HepG2 (cell line): ENCODE measurements around the gene C20orf96. TPM values are rescaled to one million over a fixed set of nuclear protein-coding genes. Genes with fewer than 3 reads are reported as not detected.

Source experiments
- ATAC-seq: fragments of 200-7000 bp; cut with Tn5 transposase; 3 replicates; pipeline ENCODE4 v1.9.1; 2020; ENCODE audit warnings: mild to moderate bottlenecking, moderate library complexity
- BruUV-seq: library from RNA; stranded (reverse); fragments of 400-500 nt; replicated peaks from 2 replicates; lab custom pipeline; 2021; lab: Mats Ljungman, UMichigan
- CTCF ChIA-PET: fragments of 300-600 bp; formaldehyde crosslinking; extraction: SDS; loops from one replicate; lab custom pipeline; 2021; ENCODE audit warnings: low total read pairs, inconsistent platforms, low intra/inter-chr PET ratio; lab: Yijun Ruan, JAX
- POLR2A ChIA-PET: fragments of 350-600 bp; sonication (Branson Sonifier 250); formaldehyde crosslinking; loops from one replicate; lab custom pipeline; 2020; ENCODE audit warnings: antibody characterized with exemption, inconsistent platforms; lab: Yijun Ruan, JAX
- DNase-seq: peaks from one replicate; pipeline ENCODE4 v3.0.0-alpha.2; 2015; ENCODE audit warnings: low spot score
- FAIRE-seq: peaks from 3 replicates; lab custom pipeline; 2011; peaks lifted over from hg19 to GRCh38; lab: Jason Lieb, UNC
- H2AFZ ChIP-seq: one replicate; pipeline ENCODE4 v1.6.1; 2011; ENCODE audit warnings: low read length, inconsistent platforms
- H3K27ac ChIP-seq: fragments of 300-600 bp; 3 replicates; pipeline ENCODE4 v1.8.0; 2011; ENCODE audit warnings: mixed run types, mild to moderate bottlenecking, mixed read lengths, low read length, inconsistent platforms; ENCODE audit not compliant: insufficient read depth; ENCODE audit errors: extremely low read length
- H3K27me3 ChIP-seq, 2 experiments: fragments of 200-600 bp in 1 of 2; 2 replicates in 1 of 2; 3 replicates in 1 of 2; pipeline versions ENCODE4 v1.6.0 to v1.8.0; 2011; ENCODE audit warnings: low read length in 2 of 2, mild to moderate bottlenecking in 2 of 2, moderate library complexity in 2 of 2, inconsistent platforms in 1 of 2; ENCODE audit not compliant: insufficient read depth in 2 of 2, control insufficient read depth in 1 of 2
- H3K36me3 ChIP-seq, 2 experiments: fragments of 200-600 bp in 1 of 2; replicated peaks in 1 of 2; 2 replicates in 1 of 2; 3 replicates in 1 of 2; pipeline versions ENCODE4 v1.5.1 to v1.8.0; 2011; ENCODE audit warnings: low read length in 2 of 2, inconsistent platforms in 1 of 2; ENCODE audit not compliant: insufficient read depth in 2 of 2, control insufficient read depth in 1 of 2
- H3K4me1 ChIP-seq: 2 replicates; pipeline ENCODE4 v1.5.1; 2012; ENCODE audit warnings: low read length, inconsistent platforms; ENCODE audit not compliant: insufficient read depth
- H3K4me2 ChIP-seq: 2 replicates; pipeline ENCODE4 v1.6.0; 2011; ENCODE audit warnings: low read depth, low read length, inconsistent platforms
- H3K4me3 ChIP-seq, 3 experiments: fragments of 200-600 bp in 1 of 3; sonication (generic), shearing (Covaris generic) in 1 of 3; replicated peaks in 1 of 3; 2 replicates each; pipeline ENCODE4 v1.5.1; 2011 to 2016; ENCODE audit warnings: low read length in 3 of 3, inconsistent platforms in 2 of 3, low read depth in 2 of 3, mild to moderate bottlenecking in 2 of 3, control low read depth in 1 of 3, mixed read lengths in 1 of 3; ENCODE audit not compliant: insufficient read depth in 1 of 3
- H3K79me2 ChIP-seq: one replicate; pipeline ENCODE4 v1.6.1; 2011; ENCODE audit warnings: low read length, inconsistent platforms; ENCODE audit not compliant: insufficient read depth
- H3K9ac ChIP-seq: 2 replicates; pipeline ENCODE4 v1.6.0; 2011; ENCODE audit warnings: mild to moderate bottlenecking, low read depth, low read length, inconsistent platforms; ENCODE audit not compliant: insufficient read depth
- H3K9me3 ChIP-seq: 2 replicates; pipeline ENCODE4 v1.5.1; 2012; ENCODE audit warnings: mild to moderate bottlenecking, low read length
- H4K20me1 ChIP-seq: 2 replicates; pipeline ENCODE4 v1.6.0; 2011; ENCODE audit warnings: inconsistent platforms, mild to moderate bottlenecking, low read length, moderate library complexity; ENCODE audit not compliant: insufficient read depth
- EHMT2 ChIP-seq: fragments of 200-600 bp; sonication (generic); IDR thresholded peaks from 2 replicates; pipeline ENCODE4 v1.7.0; 2017; ENCODE audit warnings: antibody characterized with exemption, low read depth, low read length, borderline replicate concordance
- HNRNPK ChIP-seq: fragments of 200-400 bp; formaldehyde crosslinking; IDR thresholded peaks from 2 replicates; pipeline ENCODE4 v1.6.1; 2018; ENCODE audit warnings: low read length, low read depth, moderate library complexity, mild to moderate bottlenecking; ENCODE audit not compliant: poor library complexity, severe bottlenecking
- KDM3A ChIP-seq: IDR thresholded peaks from 2 replicates; pipeline ENCODE4 v1.6.1; 2018; ENCODE audit warnings: low read depth, missing compliant biosample characterization
- ONECUT2 ChIP-seq: sonication (generic); formaldehyde crosslinking; IDR thresholded peaks from 2 replicates; pipeline ENCODE4 v1.4.0; 2020; ENCODE audit warnings: missing genetic modification reagents
- PHF20 ChIP-seq: sonication (generic); formaldehyde crosslinking; IDR thresholded peaks from 2 replicates; pipeline ENCODE4 v1.5.0; 2020; ENCODE audit warnings: mild to moderate bottlenecking, missing genetic modification reagents
- PHF21A ChIP-seq: sonication (generic); formaldehyde crosslinking; IDR thresholded peaks from 2 replicates; pipeline ENCODE4 v1.5.0; 2020; ENCODE audit warnings: mild to moderate bottlenecking, missing genetic modification reagents
- POLR2A ChIP-seq, 2 experiments: IDR thresholded peaks; 2 replicates each; pipeline ENCODE4 v1.6.1; 2011; ENCODE audit warnings: low read depth in 2 of 2, low read length in 2 of 2, mild to moderate bottlenecking in 1 of 2, moderate library complexity in 1 of 2; ENCODE audit not compliant: insufficient read depth in 1 of 2
- PREB ChIP-seq: sonication (generic); formaldehyde crosslinking; IDR thresholded peaks from 2 replicates; pipeline ENCODE4 v1.4.0; 2020; ENCODE audit warnings: missing genetic modification reagents
- RARG ChIP-seq: sonication (generic); formaldehyde crosslinking; IDR thresholded peaks from 2 replicates; pipeline ENCODE4 v1.4.0; 2020; ENCODE audit warnings: low read depth, mild to moderate bottlenecking, missing genetic modification reagents
- STAG1 ChIP-seq: sonication (generic); formaldehyde crosslinking; IDR thresholded peaks from 2 replicates; pipeline ENCODE4 v1.4.0; 2020; ENCODE audit warnings: missing genetic modification reagents
- U2AF2 ChIP-seq: fragments of 200-400 bp; formaldehyde crosslinking; IDR thresholded peaks from 2 replicates; pipeline ENCODE4 v1.6.1; 2017; ENCODE audit warnings: low read depth, mild to moderate bottlenecking, low read length
- ZNF30 ChIP-seq: sonication (generic); formaldehyde crosslinking; IDR thresholded peaks from 2 replicates; pipeline ENCODE4 v1.5.0; 2020; ENCODE audit warnings: mild to moderate bottlenecking, missing genetic modification reagents
- ZNF549 ChIP-seq: sonication (generic); formaldehyde crosslinking; IDR thresholded peaks from 2 replicates; pipeline ENCODE4 v1.5.0; 2020; ENCODE audit warnings: missing genetic modification reagents
- ZNF646 ChIP-seq: sonication (generic); formaldehyde crosslinking; IDR thresholded peaks from 2 replicates; pipeline ENCODE4 v1.9.0; 2021; ENCODE audit warnings: mild to moderate bottlenecking, missing genetic modification reagents
- ZNF788 ChIP-seq: sonication (generic); formaldehyde crosslinking; IDR thresholded peaks from 2 replicates; pipeline ENCODE4 v1.5.0; 2020; ENCODE audit warnings: mild to moderate bottlenecking, missing genetic modification reagents, borderline replicate concordance
- ZNF839 ChIP-seq: sonication (generic); formaldehyde crosslinking; IDR thresholded peaks from 2 replicates; pipeline ENCODE4 v1.4.0; 2020; ENCODE audit warnings: missing genetic modification reagents, mild to moderate bottlenecking, borderline replicate concordance
- ZSCAN29 ChIP-seq: sonication (generic); formaldehyde crosslinking; conservative IDR thresholded peaks from 2 replicates; pipeline ENCODE4 v1.4.0; 2020; ENCODE audit warnings: mild to moderate bottlenecking, missing genetic modification reagents
- ZSCAN30 ChIP-seq: sonication (generic); formaldehyde crosslinking; IDR thresholded peaks from 2 replicates; pipeline ENCODE4 v1.5.0; 2020; ENCODE audit warnings: mild to moderate bottlenecking, missing genetic modification reagents
- WGBS: methylation state at CpG from one replicate; pipeline ENCODE4 v1.1.6; 2017; ENCODE audit warnings: low lambda C conversion rate; 5-methylcytosine and 5-hydroxymethylcytosine counted together
- in situ Hi-C: cut with HindIII; loops from 2 replicates; pipeline ENCODE4 v1.10.0; 2017; ENCODE audit warnings: low pct_unique_long_range_greater_than_20kb; ENCODE audit not compliant: extremely low pct_ligation_motif_present
- intact Hi-C: fragments of 100-400 bp; cut with micrococcal nuclease; formaldehyde crosslinking; loops from one replicate; pipeline ENCODE4 v1.10.0; 2022; ENCODE audit not compliant: unreplicated experiment
- polyA plus RNA-seq, 8 experiments: library from polyadenylated mRNA; depleted of rRNA in 3 of 8; stranded (reverse) in 7 of 8; unstranded in 1 of 8; fragments of >200 nt; fragmentation: Illumina TruSeq in 4 of 8; extraction: Trizol in 4 of 8; gene quantifications; 2 replicates each; pipeline versions ENCODE4 v1.2.1 to v1.2.3, GENCODE V29; 2011 to 2016; ENCODE audit warnings: low read depth in 4 of 8, missing spikeins in 1 of 8, mixed read lengths in 1 of 8; ENCODE audit not compliant: insufficient read depth in 1 of 8
- total RNA-seq, 5 experiments: library from RNA; depleted of rRNA; stranded (reverse); fragments of >200 nt; fragmentation: Illumina TruSeq; extraction: Trizol; gene quantifications; 2 replicates each; pipeline ENCODE4 v1.2.3, GENCODE V29; 2016; ENCODE audit warnings: low read depth in 1 of 5

C20orf96 gene
- total and polyA plus RNA-seq, 2 of the 13 experiments (the other 11 are each of a cell fraction or from before 2014, with no cell fraction given) = 3.8 to 20.6 TPM

- Histone ChIP-seq H3K4me2 (peak overlapping the region; percentile 93), H3K9ac (peak overlapping the region; percentile 65), H3K4me1 (peaks cover 47% of the 10 kb centered on the region), H3K27me3 (no peaks in the 10 kb centered on the region; a peak in 1 of 5 replicates), H3K9me3 (no peaks in the 10 kb centered on the region), H3K79me2 (no peaks in the 10 kb centered on the region), H3K36me3 (no peaks in the 10 kb centered on the region), H2AFZ (peak overlapping the region; percentile 69), H3K27ac (peak overlapping the region; percentile 60), H4K20me1 (no peaks in the 10 kb centered on the region), H3K4me3 (peak overlapping the region; percentile 39 to 62 (median 54))
- BruUV-seq = no TSS peak
- 28% methylated on average over 31 of the region's 31 CpGs for WGBS
- ATAC-seq (peak; percentile 96), FAIRE-seq (peak; percentile 82), DNase-seq (peak; percentile 96)
- ChIA-PET CTCF (no interaction called here), POLR2A (interaction anchor here (0.6 to 3.8 kb wide), 8 partner anchors 10 to 218 kb away, joined by 3 to 56 read pairs (median 8); partner anchors contain the start of genes SOX12 and ZCCHC3)
- in situ Hi-C loops = no loop called here
- intact Hi-C loops = no loop called here
- TF ChIP-seq ONECUT2 (CRISPR knock-in tag) = peak; percentile 25; the same call in 1 of the 2 replicates
- TF ChIP-seq ZNF788 (CRISPR knock-in tag) = peak; percentile 84
- no peak for TF ChIP-seq KDM3A
- no peak for TF ChIP-seq PREB
- TF ChIP-seq PHF21A (CRISPR knock-in tag) = no peak
- no peak for TF ChIP-seq ZSCAN30 (CRISPR knock-in tag)
- 0 out of 2 replicates have a peak, but pooled peaks have one; percentile 59 for TF ChIP-seq U2AF2
- TF ChIP-seq RARG (CRISPR knock-in tag) = no peak; the same call in 1 of the 2 replicates
- no peak for TF ChIP-seq ZNF839 (CRISPR knock-in tag)
- TF ChIP-seq STAG1 (CRISPR knock-in tag) = no peak
- no peak for TF ChIP-seq PHF20
- TF ChIP-seq EHMT2 = 0 out of 2 replicates have a peak, but pooled peaks have one; percentile 56
- TF ChIP-seq ZNF549 = no peak
- TF ChIP-seq POLR2A (IDR thresholded peaks at IDR 0.05; ENCODE audit: insufficient read depth in 1 of 2, low read depth in 2 of 2, low read length in 2 of 2) = peak; percentile 52 to 79
- no peak; the same call in 1 of the 2 replicates for TF ChIP-seq ZSCAN29 (CRISPR knock-in tag)
- TF ChIP-seq ZNF30 (CRISPR knock-in tag) = no peak
- peak; percentile 76 for TF ChIP-seq HNRNPK
- no peak for TF ChIP-seq ZNF646 (CRISPR knock-in tag)
Observed at GRCh38 chr20:309841-310644, 19.5 kb upstream of the C20orf96 start.
